HG02759 (cell line): Measurements from ENCODE around the gene CD300LD.

Experiments used
- ATAC-seq: cut with Tn5 transposase; IDR thresholded peaks from one replicate; pipeline ENCODE4 v1.9.1; 2021; ENCODE audit warnings: mild to moderate bottlenecking, moderate library complexity; ENCODE audit not compliant: unreplicated experiment

CD300LD gene

DNA sequence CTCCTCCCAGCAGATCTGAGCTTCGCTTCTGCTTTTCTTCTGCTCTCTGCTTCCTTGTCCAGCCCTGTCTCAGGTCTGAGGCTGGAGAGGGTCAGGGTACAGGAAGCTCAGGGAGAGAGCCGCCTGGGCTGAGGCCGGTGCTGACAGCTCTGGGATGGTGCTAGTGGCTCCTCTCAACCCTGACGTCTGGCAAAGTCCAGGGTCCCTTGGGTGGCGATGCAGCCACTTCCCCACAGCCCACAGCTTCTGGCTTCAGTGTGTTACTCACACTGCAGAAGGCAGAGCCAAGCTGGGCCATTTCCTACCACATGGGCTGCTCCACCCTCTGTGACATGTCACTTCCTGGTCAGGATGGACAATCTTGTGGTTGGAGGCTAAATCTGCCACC lies 46.2 kb downstream of the CD300LD start, which contains the start of gene CD300C:
TSS of gene CD300C (minus strand) at position 273 of the 388 bp plus-strand sequence. CDS start 333 bp downstream, outside the sequence.
- ATAC-seq = no peak

DNA sequence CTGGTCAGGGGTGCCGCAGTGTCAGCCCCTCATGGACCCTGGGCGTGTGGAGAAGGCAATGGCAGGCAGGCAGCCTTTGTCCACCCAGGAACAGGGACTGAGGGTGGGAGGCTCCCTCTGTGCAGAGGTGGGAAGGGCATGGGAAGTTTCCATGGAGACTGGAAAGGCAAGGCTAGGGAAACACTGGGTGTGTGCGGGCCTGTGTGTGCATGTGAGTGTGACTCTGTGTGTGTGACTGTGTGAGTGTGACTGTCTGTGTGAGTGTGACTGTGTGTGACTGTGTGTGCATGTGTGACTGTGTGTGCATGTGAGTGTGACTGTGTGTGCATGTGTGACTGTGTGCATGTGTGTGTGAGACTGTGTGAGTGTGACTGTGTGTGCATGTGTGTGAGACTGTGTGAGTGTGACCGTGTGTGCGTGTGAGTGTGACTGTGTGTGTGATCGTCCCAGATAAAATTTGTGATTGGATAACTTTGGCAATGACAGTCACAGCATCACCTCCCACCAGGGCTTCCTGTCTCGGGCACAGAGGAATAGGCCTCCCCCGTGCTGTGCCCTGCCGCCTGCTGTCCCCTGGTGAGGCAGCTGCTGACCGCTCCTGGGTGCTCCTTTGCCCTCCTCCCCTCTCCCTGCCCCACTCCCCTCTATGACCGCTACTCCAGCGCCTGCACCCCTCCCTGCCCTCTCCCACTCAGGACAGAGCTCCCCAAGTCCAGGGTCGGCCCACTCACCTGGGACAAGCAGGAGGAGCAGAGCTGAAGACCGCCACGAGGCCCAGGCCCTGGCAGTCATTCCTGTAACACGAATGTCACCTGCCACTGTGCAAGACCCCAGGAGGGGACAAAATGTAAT lies 46.9 kb downstream of the CD300LD start:
- no peak for ATAC-seq

GRCh38 chr17:74543891-74544760 lies 48.0 kb downstream of the CD300LD start:
- no peak for ATAC-seq

GRCh38 chr17:74543406-74543805 lies 48.7 kb downstream of the CD300LD start:
- ATAC-seq = no peak

DNA sequence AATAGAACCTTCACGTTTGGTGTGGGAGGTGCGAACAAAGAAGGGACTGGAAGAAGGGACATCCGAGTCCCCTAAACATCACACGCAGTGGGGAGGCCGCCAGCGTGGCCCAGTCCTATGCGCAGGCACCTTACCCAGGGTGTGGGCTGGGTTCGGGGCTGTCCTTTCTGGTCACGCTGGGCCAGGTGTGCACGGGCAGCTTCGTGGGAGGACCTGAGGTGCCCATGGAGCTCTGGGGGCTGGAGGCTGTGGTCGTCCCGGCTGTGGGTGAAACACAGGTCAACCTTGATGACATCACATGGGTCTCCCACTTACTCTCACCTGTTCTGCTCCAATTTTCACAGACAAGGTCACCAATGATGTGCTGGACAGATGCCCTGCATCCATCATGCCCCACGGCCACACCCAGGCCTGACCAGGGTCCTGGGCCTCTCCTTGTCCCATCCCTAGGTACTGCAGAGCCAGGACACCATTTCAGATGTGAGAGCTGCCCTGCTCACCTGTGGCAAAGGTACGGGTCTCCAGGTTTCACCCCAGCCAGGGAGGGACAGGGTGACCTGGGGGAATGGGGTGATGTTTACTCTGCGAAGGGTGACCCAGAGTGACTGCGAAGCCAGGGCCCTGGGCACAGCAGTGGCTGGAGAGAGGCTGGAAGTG lies 49.2 kb downstream of the CD300LD start:
- no peak for ATAC-seq

GRCh38 chr17:74542166-74542565 lies 49.9 kb downstream of the CD300LD start:
- no peak for ATAC-seq

DNA sequence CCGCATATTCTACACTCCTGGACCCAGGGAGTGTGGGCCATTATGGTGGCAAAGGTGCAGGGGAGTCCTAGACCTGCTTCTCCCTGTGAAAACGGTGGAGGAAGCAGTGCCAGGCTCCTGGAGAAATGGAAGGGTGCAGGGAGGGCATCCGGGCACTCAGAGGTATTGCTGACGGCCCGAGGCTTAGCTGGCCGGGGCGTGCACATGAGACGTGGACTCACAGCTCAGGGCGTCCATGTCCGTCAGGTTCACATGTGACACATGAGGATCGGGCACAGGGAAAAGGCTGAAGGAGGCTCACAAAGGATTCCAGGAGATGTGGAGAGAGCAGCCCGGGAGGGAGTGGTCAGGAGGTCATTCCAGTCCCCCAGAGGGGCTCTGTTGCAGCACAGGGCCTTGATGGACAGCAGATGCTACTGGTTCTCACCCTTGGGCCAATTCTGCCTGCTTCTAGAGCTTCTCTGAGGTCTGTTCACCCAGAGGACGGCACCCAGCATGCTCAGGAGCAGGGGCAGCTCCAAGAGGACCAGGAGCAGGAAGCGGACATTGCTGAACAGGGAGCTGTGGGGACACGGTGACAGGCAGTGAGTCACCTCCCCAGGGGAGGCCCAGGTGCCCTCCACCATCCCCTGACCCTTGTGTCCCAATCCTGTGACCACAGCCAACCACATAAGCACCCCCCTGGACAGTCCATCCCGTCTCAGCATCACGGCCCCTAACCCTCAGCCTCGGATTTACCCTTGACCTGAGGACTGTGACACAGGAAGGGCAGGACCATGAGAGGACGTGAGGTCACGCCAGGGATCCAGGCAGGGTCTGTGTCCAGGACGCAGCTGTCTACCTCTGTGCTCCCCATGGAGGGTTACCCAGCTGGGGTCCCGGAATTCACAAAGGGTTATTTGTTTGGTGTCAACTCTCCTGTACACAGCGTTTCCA lies 50.6 kb downstream of the CD300LD start:
- ATAC-seq = no peak

DNA sequence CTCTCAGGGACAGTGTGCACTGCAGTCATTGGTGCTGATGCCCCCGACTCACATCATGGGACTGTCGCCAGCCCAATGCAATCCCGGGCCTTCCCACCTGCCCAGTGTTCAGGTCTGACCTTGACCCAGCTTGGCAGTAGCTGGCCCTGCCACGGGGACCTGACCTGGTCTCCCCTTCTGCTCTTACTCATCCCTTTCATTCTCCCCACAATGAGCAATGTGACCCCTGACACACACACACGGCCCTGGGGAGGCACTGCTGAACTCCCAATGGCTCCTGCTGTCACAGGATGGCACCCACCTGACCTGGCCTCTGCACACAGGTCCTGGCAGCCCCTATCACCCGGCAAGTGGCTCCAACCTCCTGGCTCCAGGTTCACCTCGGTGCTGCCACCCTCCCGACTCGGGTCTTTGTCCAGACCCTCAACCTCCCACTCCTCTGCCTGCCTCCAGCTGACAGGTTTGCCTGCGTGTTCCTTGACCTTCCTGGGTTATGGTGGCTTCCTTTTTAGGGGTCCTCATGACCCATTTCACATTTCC lies 52.7 kb downstream of the CD300LD start:
- no peak for ATAC-seq

DNA sequence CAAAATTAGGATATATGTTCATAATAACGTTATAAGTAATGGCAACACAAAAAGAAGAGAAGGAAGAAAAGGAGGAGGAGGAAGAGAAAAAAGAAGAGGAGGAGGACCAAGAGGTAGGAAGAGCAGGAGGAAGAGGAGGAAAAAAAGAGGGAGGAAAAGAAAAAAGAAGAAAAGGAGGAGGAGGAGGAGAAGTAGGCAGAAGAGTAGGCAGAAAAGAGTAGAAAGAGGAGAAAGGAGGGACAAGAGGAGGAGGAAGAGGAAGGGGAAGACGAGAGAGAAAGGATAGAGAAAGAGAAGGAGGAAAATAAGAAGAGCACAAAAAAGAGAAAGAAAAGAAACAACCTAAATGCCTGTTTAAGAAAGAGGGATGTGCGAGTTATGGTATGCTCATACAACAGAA lies 55.2 kb downstream of the CD300LD start:
- no peak for ATAC-seq

DNA sequence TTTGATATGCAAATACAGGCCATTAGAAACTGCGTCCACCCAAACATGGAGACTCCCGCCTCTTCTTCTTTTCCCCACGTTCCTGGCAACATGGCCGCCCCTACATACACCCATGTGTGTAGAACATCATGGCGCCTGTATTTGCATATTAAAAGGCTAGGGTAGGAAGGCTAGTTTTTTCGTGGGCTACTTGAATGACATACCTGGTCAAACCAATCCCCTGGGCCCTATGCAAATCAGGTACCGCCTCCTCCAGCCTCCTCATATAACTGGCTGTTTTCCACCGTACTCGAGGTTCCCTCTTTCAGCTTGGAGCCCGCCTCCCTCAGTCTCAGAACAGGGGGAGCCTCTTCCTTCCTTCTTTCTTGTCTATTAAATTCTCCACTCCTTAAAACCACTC lies 60.0 kb downstream of the CD300LD start:
- no peak for ATAC-seq

- no peak for ATAC-seq
Observed at GRCh38 chr17:74531231-74531761, 60.8 kb downstream of the CD300LD start, which contains the start of gene CD300LB. CD300LB (minus strand) TSS chr17:74531475; CDS start chr17:74531350, 125 bp downstream.

DNA sequence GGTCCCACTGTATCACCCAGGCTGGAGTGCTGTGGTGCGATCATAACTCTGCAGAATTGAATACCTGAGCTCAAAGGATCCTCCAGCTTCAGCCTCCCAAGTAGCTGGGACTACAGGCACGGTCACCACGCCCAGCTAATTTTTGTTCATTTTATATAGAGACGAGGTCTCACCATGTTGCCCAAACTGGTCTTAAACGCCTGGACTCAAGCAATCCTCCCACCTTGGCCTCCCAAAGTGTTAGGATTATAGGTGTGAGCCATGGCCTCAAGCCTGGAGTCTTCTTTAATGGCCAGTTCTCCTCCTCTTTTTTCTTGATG lies 61.3 kb downstream of the CD300LD start:
- no peak for ATAC-seq
